Activated CD8-positive, alpha-beta memory T cell treated with anti-CD3 and anti-CD28 coated beads for 48 hours (primary cell): Measurements from ENCODE around the gene APOD.
"Not testable (repeated sequence)": the region's sequence is repeated elsewhere in the genome, so short reads cannot be mapped to it uniquely, and the experiment has no call there.

Source experiments
- DNase-seq, 3 experiments: peaks; one replicate each; pipeline ENCODE4 v3.0.0-alpha.2; 2020; ENCODE audit warnings: low read depth in 2 of 3, low spot score in 2 of 3

APOD gene

GRCh38 chr3:195617784-195618659 lies 34.3 kb upstream of the APOD start:
- DNase-seq: not testable (repeated sequence)

GRCh38 chr3:195617134-195617533 lies 33.4 kb upstream of the APOD start:
- DNase-seq: not testable (repeated sequence)

DNA sequence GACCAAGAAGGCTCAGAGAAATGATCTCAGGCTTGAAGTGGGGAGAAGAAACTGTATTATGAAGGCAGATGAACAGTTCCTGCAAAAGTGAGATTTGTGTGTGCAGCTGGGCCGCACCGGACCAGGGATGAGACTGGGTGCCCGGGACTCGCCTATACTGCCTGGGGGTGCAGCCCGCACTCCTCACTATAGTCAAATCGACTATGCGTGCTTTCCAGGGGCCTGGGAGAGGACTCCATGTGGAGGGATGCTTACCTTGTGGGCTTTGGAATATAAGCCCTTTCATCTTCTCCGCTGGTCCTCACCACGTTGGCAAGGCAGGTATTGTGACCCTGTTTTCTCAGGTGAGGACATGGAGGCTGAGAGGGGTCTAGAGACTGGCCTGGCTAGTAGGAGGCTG lies 32.9 kb upstream of the APOD start:
- DNase-seq: no peak

DNA sequence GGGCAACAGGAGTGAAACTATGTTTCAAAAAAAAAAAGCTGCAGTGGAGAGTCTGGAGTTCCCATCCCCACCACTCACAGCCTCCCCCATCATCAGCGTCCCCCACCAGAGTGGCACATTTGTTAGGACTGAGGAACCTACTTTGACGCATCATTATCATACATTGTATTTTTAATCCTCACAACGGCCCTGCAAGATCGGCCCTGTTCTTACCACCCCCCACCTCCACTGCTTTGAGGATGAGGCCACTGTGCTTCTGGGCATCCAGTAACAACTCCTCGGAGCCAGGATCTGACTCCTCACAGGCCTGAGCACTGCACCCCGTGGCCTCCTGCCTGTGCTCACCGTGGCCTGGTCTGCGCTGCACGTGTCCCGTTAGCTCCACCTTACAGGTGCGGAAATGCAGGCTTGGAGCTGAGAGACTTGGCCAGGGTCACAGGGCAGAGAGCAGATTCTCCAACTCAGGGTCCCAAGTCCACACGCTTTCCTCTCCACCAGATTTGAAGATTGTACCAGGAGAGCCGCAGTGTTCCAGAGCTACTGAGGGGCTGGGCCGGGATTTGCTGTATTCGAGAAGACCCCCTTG lies 32.3 kb upstream of the APOD start:
- DNase-seq: not testable (repeated sequence)

GRCh38 chr3:195614672-195615504 lies 31.1 kb upstream of the APOD start:
- not testable (repeated sequence) for DNase-seq

DNA sequence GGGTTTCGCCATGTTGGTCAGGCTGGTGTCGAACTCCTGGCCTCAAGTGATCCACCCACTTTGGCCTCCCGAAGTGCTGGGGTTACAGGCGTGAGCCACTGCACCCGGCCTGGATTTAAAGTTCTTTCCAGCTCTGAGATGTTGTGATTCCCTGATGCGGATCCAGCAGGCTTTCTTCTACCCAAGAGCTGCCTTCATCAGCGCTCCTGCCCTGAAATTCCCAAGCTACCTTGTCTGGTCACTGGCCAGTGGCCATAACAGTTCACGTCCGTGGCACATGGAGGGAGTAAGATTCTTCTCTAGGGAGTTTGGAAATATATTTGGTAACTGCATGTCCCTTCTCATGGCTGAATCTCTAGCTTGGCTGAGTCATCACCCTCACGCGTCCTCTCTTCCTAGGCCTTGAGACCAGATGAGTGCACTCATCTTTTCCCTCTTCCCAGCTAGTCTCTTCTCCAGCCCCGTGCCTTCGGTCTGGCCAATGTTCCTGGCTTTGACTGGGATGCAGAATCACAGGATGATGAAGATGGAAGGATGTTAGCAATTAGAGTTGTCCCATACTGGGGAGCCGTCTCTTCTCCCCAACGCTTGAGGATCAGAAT lies 29.8 kb upstream of the APOD start:
- DNase-seq: no peak

- no peak for DNase-seq
These were observed 28.5 kb upstream of the APOD start for GRCh38 chr3:195612075-195612800.

DNA sequence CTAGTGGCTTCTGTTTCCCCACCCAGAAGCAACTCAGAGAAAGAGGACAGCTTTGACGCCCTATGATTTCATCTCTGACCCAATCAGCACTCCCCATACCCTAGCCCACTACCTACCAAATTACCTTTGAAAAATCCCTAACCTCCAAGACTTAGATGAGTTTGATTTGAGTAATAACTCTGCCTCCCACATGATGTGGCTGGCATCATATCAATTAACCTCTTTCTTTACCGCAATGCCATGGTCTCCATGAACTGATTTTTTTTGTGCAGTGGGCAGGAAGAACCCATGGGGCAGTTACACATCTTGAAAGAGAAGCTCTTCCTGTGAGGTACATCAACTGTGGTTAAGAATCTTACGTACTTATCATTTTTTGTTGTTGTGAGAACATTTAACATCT lies 25.5 kb upstream of the APOD start:
- no peak for DNase-seq

DNA sequence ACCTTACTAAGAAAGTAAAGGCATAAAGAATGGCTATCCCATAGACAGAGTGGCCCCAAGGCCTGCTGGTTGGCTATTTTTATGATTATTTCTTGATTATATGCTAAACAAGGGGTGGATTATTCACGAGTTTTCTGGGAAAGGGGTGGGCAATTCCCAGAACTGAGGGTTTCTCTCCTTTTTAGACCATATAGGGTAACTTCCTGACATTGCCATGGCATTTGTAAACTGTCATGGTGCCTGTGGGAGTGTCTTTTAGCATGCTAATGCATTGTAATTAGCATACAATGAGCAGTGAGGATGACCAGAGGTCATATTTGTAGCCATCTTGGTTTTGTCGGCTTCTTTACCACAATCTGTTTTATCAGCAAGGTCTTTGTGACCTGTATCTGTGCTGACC lies 18.0 kb upstream of the APOD start:
- DNase-seq: not testable (repeated sequence)

DNA sequence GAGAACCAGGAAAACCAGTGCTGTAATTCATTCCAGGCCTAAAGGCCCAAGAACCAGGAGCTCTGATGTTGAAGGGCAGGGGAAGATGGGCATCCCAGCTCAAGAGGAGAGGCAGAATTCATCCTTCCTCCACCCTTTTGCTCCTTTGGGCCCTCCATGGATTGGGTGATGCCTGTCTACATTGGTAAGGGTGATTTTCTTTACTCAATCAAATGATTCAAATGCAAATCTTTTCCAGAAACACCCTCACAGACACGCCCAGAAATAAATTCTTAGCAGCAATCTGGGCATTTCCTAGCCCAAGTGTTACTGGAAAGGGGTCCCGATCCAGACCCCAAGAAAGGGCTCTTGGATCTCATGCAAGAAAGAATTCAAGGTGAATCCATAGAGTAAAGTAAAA lies 17.6 kb upstream of the APOD start:
- DNase-seq: no peak

DNA sequence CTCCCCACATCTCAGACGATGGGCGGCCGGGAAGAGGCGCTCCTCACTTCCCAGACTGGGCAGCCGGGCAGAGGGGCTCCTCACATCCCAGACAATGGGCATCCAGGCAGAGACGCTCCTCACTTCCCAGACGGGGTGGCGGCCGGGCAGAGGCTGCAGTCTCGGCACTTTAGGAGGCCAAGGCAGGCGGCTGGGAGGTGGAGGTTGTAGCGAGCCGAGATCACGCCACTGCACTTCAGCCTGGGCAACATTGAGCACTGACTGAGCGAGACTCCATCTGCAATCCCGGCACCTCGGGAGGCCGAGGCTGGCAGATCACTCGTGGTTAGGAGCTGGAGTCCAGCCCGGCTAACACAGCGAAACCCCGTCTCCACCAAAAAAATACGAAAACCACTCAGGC lies 16.2 kb upstream of the APOD start:
- DNase-seq: not testable (repeated sequence)

DNA sequence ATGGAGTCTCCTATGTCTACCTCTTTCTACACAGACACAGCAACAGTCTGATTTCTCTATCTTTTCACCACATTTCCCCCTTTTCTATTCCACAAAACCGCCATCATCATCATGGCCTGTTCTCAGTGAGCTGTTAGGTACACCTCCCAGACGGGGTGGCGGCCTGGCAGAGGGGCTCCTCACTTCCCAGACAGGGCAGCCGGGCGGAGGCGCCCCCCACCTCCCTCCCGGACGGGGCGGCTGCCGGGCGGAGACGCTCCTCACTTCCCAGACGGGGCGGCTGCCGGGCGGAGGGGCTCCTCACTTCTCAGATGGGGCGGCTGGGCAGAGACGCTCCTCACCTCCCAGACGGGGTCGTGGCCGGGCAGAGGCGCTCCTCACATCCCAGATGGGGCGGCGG lies 15.8 kb upstream of the APOD start:
- not testable (repeated sequence) for DNase-seq

DNA sequence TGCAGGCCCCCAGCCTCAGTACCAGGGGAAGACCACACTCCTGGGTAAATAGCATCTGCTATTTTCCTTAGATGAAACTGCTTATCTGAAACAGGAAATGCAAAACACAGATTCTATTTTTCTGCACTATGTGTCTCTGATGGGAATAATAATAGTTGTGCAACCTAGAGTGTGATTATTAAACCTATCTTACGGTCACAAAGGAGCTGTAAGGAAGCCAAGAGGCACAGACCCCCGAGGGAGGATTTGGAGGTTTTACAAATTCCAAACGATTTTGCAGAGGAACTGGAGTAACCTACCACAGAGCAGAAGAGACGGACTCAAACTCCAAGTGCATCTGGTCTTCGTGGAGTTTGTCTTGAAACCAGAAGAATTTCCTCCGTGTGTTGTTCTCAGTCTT lies 14.1 kb upstream of the APOD start:
- DNase-seq: no peak

GRCh38 chr3:195597229-195597628 lies 13.5 kb upstream of the APOD start:
- DNase-seq: no peak

DNA sequence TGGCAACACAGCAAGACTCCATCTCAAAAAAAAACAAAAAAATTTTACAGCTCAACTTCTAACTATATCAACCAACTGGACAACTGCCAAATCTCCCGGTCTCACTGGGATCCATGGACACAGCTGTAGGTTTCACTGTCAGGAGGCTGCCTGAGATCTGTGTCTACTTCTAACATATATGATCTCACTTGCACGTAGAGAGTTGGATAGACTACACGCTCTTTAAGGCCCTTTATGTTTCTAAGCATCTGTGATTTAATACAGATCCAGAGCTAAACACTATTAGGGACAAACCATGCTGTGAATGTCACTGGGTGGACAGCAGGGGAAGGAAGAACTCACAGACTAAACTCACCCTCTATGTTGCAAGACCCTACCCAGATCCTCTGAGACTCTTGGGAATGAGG lies 13.0 kb upstream of the APOD start:
- no peak for DNase-seq

DNA sequence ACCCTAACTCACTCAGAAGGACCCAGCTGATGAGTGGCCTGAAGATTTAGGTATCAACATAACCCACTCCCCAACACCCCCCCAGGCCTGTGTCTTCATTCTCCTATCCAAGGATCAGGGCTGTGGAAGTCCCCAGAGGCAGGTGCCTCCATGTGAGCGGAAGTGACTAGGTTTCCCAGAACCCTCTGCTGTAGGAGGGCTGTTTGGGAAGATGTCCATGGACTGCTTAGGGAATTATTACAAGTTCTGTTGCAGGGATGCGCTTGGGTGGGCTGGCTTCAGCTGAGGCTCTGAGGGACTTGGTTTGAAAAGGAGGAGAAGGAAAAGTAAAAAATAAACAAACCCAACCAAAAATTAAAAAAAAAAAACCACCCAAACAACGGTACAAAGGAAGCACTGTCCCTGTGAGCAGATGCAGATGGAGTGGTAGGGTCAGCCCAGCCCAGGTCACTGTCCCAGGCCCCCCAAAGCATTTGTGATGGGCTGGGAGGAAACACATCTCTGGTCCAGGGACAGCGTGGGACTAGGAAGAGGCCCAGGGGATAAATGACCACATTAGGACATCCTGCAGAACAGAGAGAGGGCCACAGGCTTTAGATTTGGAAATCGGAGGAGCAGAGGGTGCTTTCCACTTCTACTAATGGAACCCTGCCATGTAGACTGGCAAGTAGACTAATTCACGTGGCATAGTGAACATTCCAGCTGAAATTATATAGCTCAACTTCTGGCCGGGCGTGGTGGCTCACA lies 12.2 kb upstream of the APOD start:
- no peak for DNase-seq

DNA sequence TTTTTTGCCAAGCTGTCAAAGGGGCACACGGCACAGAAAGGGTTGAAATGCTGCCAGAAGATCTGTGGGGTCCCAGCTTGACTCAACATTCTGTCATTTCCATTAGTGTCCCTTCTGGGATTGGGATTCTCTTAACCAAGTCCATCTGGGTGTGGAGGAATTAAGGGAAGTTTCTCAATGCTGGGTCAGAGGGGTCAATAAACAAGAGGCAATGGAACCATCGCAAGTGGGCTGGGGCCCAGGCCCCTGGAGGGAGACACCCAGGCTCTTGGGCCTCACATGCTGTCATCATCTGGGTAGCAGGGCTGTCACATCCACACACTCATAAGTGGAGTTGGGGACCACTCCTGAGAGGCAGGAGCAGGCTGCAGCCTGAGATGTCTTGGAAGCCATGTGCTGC lies 8.1 kb upstream of the APOD start:
- DNase-seq: no peak

GRCh38 chr3:195591220-195591619 lies 7.5 kb upstream of the APOD start:
- DNase-seq: no peak

GRCh38 chr3:195590381-195590780 lies 6.6 kb upstream of the APOD start:
- not testable (repeated sequence) for DNase-seq

GRCh38 chr3:195589796-195590195 lies 6.1 kb upstream of the APOD start:
- DNase-seq: not testable (repeated sequence)
